HUES6 (cell line): ENCODE measurements around the gene CNTRL.

Experiments used
- H3K27ac ChIP-seq: 2 replicates; pipeline ENCODE4 v1.7.0; 2013; ENCODE audit warnings: low read depth, mild to moderate bottlenecking, low read length, inconsistent platforms
- H3K27me3 ChIP-seq: 2 replicates; pipeline ENCODE4 v1.6.1; 2013; ENCODE audit warnings: low read length; ENCODE audit not compliant: control insufficient read depth, insufficient read depth
- H3K36me3 ChIP-seq: 2 replicates; pipeline ENCODE4 v1.6.1; 2013; ENCODE audit warnings: low read length; ENCODE audit not compliant: control insufficient read depth, insufficient read depth
- H3K4me1 ChIP-seq: 2 replicates; pipeline ENCODE4 v1.6.1; 2013; ENCODE audit warnings: low read length; ENCODE audit not compliant: control insufficient read depth, insufficient read depth
- H3K4me3 ChIP-seq: 2 replicates; pipeline ENCODE4 v1.5.1; 2013; ENCODE audit warnings: low read depth, low read length
- H3K9ac ChIP-seq: one replicate; pipeline ENCODE4 v1.6.1; 2013; ENCODE audit warnings: mild to moderate bottlenecking, low read length
- H3K9me3 ChIP-seq: 2 replicates; pipeline ENCODE4 v1.6.1; 2013; ENCODE audit warnings: low read depth, low read length; ENCODE audit not compliant: control insufficient read depth, insufficient read depth

Gene CNTRL

GRCh38 chr9:121182101-121182836 lies 107.5 kb downstream of the CNTRL start:
- Histone ChIP-seq H3K36me3 (peaks cover 61% of the 10 kb centered on the region), H3K9me3 (no peaks in the 10 kb centered on the region), H3K27ac (no peak overlapping the region)

DNA sequence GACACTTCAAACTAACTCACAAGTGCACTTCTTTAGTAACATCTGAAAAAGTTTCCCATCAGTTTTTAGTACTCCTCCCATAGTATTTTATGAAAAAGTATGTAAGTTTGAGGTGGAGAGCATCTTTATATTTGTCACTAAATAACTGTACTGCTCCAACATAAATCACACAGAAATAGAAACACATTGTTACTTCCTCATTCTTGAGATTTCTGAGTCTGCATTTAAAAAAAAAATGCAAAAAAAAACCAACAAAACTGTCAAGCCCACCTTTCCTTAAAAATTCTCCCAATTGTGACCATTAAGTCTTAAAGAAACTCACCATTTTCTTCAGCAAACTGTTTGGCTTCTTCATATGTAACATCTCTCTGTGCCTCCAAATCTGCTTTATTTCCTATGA lies 108.2 kb downstream of the CNTRL start:
- Histone ChIP-seq H3K9me3 (no peaks in the 10 kb centered on the region), H3K36me3 (peaks cover 60% of the 10 kb centered on the region), H3K9ac (no peak overlapping the region), H3K4me3 (no peak overlapping the region), H3K27ac (no peak overlapping the region; the same call in 1 of the 2 replicates), H3K4me1 (no peaks in the 10 kb centered on the region), H3K27me3 (no peaks in the 10 kb centered on the region)

More at GRCh38 chr9:121182101-121182836, 107.5 kb downstream of the CNTRL start:
- no peak overlapping the region for H3K4me3 ChIP-seq
- no peaks in the 10 kb centered on the region for H3K4me1 ChIP-seq
- H3K27me3 ChIP-seq = no peaks in the 10 kb centered on the region
- no peak overlapping the region for H3K9ac ChIP-seq

GRCh38 chr9:121183666-121184423 lies 109.1 kb downstream of the CNTRL start:
- H3K27ac ChIP-seq = no peak overlapping the region
- H3K4me1 ChIP-seq = no peaks in the 10 kb centered on the region
- H3K9ac ChIP-seq = no peak overlapping the region
- no peaks in the 10 kb centered on the region for H3K27me3 ChIP-seq
- peaks cover 52% of the 10 kb centered on the region for H3K36me3 ChIP-seq
- no peak overlapping the region for H3K4me3 ChIP-seq
- no peaks in the 10 kb centered on the region for H3K9me3 ChIP-seq

- Histone ChIP-seq H3K4me3 (no peak overlapping the region), H3K27me3 (no peaks in the 10 kb centered on the region), H3K27ac (no peak overlapping the region), H3K9ac (no peak overlapping the region), H3K9me3 (no peaks in the 10 kb centered on the region), H3K36me3 (peaks cover 50% of the 10 kb centered on the region), H3K4me1 (no peaks in the 10 kb centered on the region)
Measured at GRCh38 chr9:121184463-121184862, 109.7 kb downstream of the CNTRL start.

- Histone ChIP-seq H3K9ac (no peak overlapping the region), H3K27me3 (no peaks in the 10 kb centered on the region), H3K36me3 (peaks cover 43% of the 10 kb centered on the region), H3K27ac (no peak overlapping the region), H3K9me3 (no peaks in the 10 kb centered on the region), H3K4me1 (no peaks in the 10 kb centered on the region), H3K4me3 (no peak overlapping the region)
Measured at GRCh38 chr9:121185178-121185745, 110.5 kb downstream of the CNTRL start.

DNA sequence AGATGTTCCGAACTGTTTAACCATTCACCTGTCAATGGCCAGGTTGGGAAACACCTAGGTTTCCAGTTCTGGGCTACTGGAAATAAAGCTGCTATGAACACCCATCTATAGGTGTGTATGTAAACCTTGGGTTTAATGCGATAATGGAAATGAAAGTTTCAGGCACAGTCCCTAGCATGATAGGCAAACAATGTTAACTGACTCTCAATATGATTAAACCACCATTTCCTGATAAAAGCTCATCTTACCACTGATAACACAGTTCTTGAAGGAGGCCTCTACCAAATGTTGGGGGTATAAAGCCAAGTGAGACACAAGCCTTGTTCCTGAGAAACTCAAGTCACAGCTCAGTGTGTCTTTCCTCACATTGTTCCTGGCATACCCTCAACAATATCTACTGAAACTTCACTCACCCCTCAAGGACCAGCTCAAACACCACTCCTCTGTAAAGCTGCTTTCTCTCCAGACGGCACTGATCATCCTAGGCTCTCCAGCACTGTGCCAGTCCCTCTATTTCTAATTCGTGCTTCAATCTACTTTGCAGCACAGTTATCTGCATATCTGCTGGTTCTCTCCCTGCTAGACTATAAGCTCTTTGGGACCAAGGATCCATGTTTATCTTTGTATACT lies 111.1 kb downstream of the CNTRL start:
- Histone ChIP-seq H3K27me3 (no peaks in the 10 kb centered on the region), H3K27ac (no peak overlapping the region)

GRCh38 chr9:121187636-121188305 lies 113.0 kb downstream of the CNTRL start:
- Histone ChIP-seq H3K36me3 (peaks cover 21% of the 10 kb centered on the region), H3K4me3 (no peak overlapping the region), H3K27me3 (no peaks in the 10 kb centered on the region), H3K9ac (no peak overlapping the region), H3K27ac (no peak overlapping the region), H3K9me3 (no peaks in the 10 kb centered on the region), H3K4me1 (no peaks in the 10 kb centered on the region)

More for the DNA sequence above, 111.1 kb downstream of the CNTRL start:
- no peaks in the 10 kb centered on the region for H3K9me3 ChIP-seq
- peaks cover 37% of the 10 kb centered on the region for H3K36me3 ChIP-seq
- no peak overlapping the region for H3K4me3 ChIP-seq
- H3K9ac ChIP-seq = no peak overlapping the region
- H3K4me1 ChIP-seq = no peaks in the 10 kb centered on the region

DNA sequence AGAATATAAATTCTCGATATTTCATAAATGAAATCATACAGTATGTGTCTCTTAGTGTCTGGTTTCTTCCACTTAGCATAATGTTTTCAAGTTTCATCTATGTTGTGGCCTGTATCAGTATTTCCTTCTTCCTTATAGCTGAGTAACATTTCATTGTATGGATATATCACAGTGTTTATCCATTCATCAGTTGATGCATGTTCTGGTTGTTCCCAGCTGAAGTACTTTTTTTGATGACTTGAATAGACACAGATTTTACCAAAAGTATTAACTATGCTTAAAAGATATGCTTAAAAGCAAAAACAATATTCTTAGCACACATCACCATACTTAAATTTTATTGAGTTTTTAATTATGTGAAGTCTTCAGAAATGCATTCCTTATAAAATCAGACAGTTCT lies 114.3 kb downstream of the CNTRL start:
- Histone ChIP-seq H3K9me3 (no peaks in the 10 kb centered on the region), H3K9ac (no peak overlapping the region), H3K27ac (no peak overlapping the region), H3K4me3 (no peak overlapping the region), H3K36me3 (peaks cover 12% of the 10 kb centered on the region), H3K4me1 (no peaks in the 10 kb centered on the region), H3K27me3 (no peaks in the 10 kb centered on the region)

GRCh38 chr9:121189660-121190059 lies 114.9 kb downstream of the CNTRL start:
- H3K9ac ChIP-seq = no peak overlapping the region
- H3K36me3 ChIP-seq = peaks cover 10% of the 10 kb centered on the region
- no peaks in the 10 kb centered on the region for H3K27me3 ChIP-seq
- H3K9me3 ChIP-seq = no peaks in the 10 kb centered on the region
- no peak overlapping the region for H3K27ac ChIP-seq
- H3K4me3 ChIP-seq = no peak overlapping the region
- H3K4me1 ChIP-seq = no peaks in the 10 kb centered on the region

DNA sequence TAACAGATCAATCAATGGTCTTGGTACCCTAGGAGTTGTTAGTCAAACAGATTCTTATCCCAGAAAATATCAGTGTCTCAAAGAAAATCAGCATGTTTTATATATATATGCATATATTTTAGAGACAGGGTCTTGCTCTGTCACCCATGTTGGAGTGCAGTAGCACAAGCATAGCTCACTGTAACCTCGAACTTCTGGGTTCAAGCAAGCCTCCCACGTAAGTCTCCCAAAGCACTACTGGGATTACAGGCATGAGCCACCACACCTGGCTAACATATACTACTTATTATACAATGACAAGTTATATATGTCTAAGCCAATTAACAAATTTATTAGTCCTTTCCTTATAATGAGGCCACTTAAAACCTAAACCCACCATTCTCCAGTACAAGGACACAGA lies 116.5 kb downstream of the CNTRL start:
- Histone ChIP-seq H3K36me3 (peaks cover under 1% of the 10 kb centered on the region; the same call in 1 of the 2 replicates), H3K9me3 (no peaks in the 10 kb centered on the region), H3K4me3 (no peak overlapping the region), H3K9ac (no peak overlapping the region), H3K27me3 (no peaks in the 10 kb centered on the region), H3K4me1 (peaks cover 7% of the 10 kb centered on the region), H3K27ac (no peak overlapping the region)
